ENCODE measurements around the gene TFE3.

The TFE3 gene

GRCh38 chrX:48998391-48998790 is 44.8 kb downstream of the TFE3 start:
- Histone ChIP-seq H3K27me3 (no peaks in the 10 kb centered on the region), H3K36me3 (peaks cover 30% of the 10 kb centered on the region), H3K4me1 (ENCODE audit: control insufficient read depth in 1 of 2, insufficient read depth in 1 of 2, low read depth in 1 of 2, low read length in 1 of 2) (peaks cover 9 to 11% of the 10 kb centered on the region in 2 experiments), H3K9me3 (no peaks in the 10 kb centered on the region), H3K4me3 (ENCODE audit: low read depth in 1 of 2, low read length in 1 of 2) (no peak overlapping the region), H3K27ac (no peak overlapping the region)
- TF ChIP-seq, protein P1, sequence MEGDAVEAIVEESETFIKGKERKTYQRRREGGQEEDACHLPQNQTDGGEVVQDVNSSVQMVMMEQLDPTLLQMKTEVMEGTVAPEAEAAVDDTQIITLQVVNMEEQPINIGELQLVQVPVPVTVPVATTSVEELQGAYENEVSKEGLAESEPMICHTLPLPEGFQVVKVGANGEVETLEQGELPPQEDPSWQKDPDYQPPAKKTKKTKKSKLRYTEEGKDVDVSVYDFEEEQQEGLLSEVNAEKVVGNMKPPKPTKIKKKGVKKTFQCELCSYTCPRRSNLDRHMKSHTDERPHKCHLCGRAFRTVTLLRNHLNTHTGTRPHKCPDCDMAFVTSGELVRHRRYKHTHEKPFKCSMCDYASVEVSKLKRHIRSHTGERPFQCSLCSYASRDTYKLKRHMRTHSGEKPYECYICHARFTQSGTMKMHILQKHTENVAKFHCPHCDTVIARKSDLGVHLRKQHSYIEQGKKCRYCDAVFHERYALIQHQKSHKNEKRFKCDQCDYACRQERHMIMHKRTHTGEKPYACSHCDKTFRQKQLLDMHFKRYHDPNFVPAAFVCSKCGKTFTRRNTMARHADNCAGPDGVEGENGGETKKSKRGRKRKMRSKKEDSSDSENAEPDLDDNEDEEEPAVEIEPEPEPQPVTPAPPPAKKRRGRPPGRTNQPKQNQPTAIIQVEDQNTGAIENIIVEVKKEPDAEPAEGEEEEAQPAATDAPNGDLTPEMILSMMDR (IDR thresholded peaks at IDR 0.05) = no peak

- H3K4me1 ChIP-seq (ENCODE audit: control insufficient read depth in 1 of 2, insufficient read depth in 1 of 2, low read depth in 1 of 2, low read length in 1 of 2) = peaks cover 9 to 11% of the 10 kb centered on the region in 2 experiments
- no peaks in the 10 kb centered on the region for H3K9me3 ChIP-seq
- H3K27me3 ChIP-seq = no peaks in the 10 kb centered on the region
- H3K36me3 ChIP-seq = peaks cover 35% of the 10 kb centered on the region
- H3K27ac ChIP-seq = no peak overlapping the region
- no peak overlapping the region for H3K4me3 ChIP-seq (ENCODE audit: low read depth in 1 of 2, low read length in 1 of 2)
- TF ChIP-seq, protein P1 (IDR thresholded peaks at IDR 0.05) = no peak
Measured at GRCh38 chrX:48997865-48998264, 45.3 kb downstream of the TFE3 start.

GRCh38 chrX:48997455-48997854 is 45.7 kb downstream of the TFE3 start:
- Histone ChIP-seq H3K36me3 (peaks cover 39% of the 10 kb centered on the region), H3K9me3 (no peaks in the 10 kb centered on the region), H3K4me3 (ENCODE audit: low read depth in 1 of 2, low read length in 1 of 2) (no peak overlapping the region), H3K27ac (no peak overlapping the region), H3K27me3 (no peaks in the 10 kb centered on the region), H3K4me1 (ENCODE audit: control insufficient read depth in 1 of 2, insufficient read depth in 1 of 2, low read depth in 1 of 2, low read length in 1 of 2) (peaks cover 9 to 11% of the 10 kb centered on the region in 2 experiments)
- TF ChIP-seq, protein P1 (IDR thresholded peaks at IDR 0.05) = no peak

DNA sequence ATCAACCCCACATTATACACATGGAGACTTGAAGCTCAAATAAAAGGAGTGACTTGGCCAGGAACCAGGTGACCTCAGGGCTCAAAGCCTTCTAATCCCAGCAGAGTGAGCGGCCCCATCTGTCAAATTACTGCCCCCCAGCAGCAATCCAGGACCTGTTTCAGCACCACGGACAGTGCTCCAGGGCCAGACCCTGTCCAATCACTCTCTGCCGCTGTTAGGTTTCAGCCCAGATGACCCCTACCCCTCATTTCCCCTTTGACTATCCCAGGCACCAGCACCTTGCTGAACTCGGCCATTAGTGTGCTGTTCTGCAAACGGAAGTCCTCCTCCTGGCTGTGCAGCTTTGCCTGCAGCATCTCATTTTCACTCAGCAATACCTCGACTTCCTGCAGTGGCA is 46.2 kb downstream of the TFE3 start:
- Histone ChIP-seq H3K36me3 (peaks cover 44% of the 10 kb centered on the region), H3K27me3 (no peaks in the 10 kb centered on the region), H3K9me3 (no peaks in the 10 kb centered on the region), H3K27ac (no peak overlapping the region), H3K4me3 (ENCODE audit: low read depth in 1 of 2, low read length in 1 of 2) (no peak overlapping the region), H3K4me1 (ENCODE audit: control insufficient read depth in 1 of 2, insufficient read depth in 1 of 2, low read depth in 1 of 2, low read length in 1 of 2) (peaks cover 9 to 11% of the 10 kb centered on the region in 2 experiments)
- TF ChIP-seq, protein P1 (IDR thresholded peaks at IDR 0.05) = no peak

DNA sequence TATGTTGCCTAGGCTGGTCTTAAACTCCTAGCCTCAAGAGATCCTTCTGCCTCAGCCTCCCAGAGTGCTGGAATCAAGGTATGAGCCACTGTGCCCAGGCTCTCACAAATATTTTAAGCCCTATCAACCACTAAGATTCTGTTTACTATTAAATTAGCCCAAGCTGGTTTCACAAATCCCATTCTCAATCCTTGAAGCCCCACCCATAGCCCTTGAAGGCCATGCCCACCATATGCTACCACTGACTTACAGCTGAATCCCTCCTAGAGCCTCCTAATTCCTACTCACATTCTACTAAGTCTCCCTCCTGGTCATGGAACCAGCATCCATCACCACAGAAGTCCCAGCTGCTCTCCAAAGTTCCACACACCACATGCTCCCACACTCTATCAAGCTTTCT is 50.8 kb downstream of the TFE3 start:
- Histone ChIP-seq H3K4me1 (ENCODE audit: control insufficient read depth in 1 of 2, insufficient read depth in 1 of 2, low read depth in 1 of 2, low read length in 1 of 2) (no peaks in the 10 kb centered on the region), H3K36me3 (peaks cover 73% of the 10 kb centered on the region), H3K27ac (no peak overlapping the region), H3K27me3 (no peaks in the 10 kb centered on the region), H3K9me3 (no peaks in the 10 kb centered on the region), H3K4me3 (ENCODE audit: low read depth in 1 of 2, low read length in 1 of 2) (no peak overlapping the region)
- TF ChIP-seq, protein P1 (IDR thresholded peaks at IDR 0.05) = no peak

DNA sequence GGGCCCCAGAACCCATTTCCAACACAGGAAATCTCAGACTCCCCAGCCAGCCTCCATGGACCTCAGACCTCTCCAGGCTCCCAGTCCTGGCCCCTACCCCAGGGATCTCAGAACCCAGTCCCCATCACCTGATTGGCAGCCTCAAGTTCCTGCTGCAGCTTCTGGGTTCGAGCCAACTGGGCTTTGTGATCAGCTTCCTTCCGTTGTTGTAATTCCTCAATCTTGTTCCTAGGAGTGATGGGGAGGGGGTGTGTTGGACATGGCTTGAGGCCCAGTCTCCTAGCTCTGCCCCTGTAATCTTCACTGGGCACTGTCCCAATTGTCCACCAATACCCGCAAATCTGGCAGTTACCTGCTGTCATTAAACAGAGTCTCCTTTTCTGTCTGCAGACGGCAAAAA is 53.7 kb downstream of the TFE3 start:
- Histone ChIP-seq H3K4me1 (ENCODE audit: control insufficient read depth in 1 of 2, insufficient read depth in 1 of 2, low read depth in 1 of 2, low read length in 1 of 2) (no peaks in the 10 kb centered on the region), H3K9me3 (no peaks in the 10 kb centered on the region), H3K4me3 (ENCODE audit: low read depth in 1 of 2, low read length in 1 of 2) (no peak overlapping the region), H3K27me3 (no peaks in the 10 kb centered on the region), H3K27ac (no peak overlapping the region), H3K36me3 (peaks cover 74% of the 10 kb centered on the region)
- TF ChIP-seq, protein P1 (IDR thresholded peaks at IDR 0.05) = no peak
